Measurements from ENCODE around the gene ZIC1.
A peak's percentile ranks its signal among the peaks of the same experiment; 100 is the strongest.

The ZIC1 gene

DNA sequence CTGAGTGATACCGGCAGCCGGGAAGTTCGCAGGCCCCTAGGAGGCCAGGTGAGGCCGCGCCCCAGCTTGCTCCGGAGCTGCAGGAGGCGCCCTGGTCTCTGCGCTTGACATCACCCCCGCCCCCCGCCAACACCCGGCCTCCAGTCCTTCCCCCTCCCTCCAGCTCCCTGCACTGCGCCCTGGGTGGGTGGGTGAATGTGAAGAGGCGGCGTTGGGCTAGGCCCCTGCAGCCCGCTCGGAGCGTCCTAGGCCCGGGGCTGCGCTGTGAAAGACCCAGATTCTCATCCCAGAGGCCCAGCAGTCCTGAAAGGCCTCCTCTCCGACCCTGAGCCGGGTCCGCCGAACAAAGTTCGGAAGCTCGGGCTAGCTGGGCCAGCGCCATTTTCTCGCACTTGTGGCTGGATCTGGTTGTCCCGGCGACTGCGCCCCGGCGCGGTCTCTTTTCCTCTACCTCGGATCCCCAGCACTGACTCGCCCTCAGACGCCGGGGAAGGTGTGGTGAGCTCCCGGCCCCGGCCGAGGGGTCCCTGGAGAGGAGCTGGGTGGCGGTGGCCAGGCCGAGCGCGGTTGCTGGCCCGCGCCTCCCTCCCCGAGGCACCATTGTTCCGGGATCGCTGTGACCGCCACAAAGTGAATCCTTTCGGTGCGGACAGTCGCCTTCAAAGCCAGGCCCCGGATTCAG lies 15.8 kb upstream of the ZIC1 start:
- peak overlapping the region in 17 of 21 experiments; percentile 25 to 90 (median 78) for H3K27ac ChIP-seq
- H3K4me3 ChIP-seq = peak overlapping the region; percentile 14 to 39 (median 31)

DNA sequence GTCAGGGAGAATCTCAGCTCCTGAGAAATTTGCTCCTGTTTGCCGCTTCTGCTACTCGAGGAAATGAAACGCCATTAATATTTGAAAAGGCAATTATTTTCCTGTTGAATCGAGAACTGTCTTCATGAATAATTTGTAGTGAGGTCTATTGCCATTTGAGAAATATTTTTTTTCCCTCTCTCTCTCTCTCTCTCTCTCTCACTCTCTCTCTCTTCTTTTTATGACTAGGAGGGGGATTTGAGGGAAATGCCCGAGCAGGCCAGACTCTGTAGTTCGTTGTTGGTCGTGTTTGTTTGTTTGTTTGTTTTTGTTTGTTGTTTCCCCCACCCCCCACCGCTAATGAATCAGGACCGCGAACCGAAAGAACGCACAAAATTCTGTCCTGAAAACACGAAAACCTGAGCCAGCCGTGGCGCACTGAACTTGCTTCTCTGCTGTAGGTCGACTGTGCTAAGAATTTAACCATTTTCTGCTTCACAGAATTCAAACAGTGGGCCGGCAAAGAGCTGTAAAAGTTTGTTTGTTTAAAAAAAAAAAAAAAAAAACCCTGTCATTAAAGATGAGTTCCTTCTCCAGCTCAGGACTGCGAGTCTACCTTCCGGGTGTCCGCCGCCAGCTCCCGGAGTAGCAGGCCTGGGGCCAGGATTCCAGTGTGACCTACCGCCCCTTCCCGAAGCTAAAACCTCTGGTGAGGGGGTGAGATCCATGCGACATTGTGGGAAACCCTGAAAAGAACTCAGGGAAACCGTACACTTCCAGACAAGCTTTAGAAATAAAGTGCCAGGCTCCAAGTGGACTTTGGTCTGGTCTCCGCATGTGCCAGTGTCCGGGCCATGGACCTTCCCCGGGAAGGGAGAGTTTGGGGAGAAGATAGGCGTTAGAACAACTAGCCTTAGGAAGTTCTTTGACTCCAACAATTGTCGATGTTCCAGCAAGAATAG lies 15.0 kb upstream of the ZIC1 start:
- H3K4me3 ChIP-seq = peak overlapping the region; percentile 14 to 39 (median 31)
- peak overlapping the region in 16 of 21 experiments; percentile 25 to 90 (median 80) for H3K27ac ChIP-seq

DNA sequence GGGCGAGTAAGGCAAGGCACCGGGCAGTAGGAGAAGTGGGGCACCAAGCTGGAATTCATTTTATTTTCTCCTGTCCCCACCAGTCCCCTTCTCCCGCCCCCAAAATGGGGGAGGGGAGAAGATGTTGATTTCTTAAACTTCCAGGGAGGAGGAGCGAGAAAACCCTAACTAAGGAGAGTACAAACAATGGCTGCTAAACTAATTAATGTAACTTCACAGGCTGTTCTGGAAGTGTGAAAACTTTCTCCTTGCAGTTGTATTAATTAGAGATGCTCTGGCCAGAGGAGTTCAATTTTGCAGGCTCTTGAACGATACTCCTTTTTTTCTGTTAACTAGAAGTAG lies 14.3 kb upstream of the ZIC1 start:
- peak overlapping the region in 2 of 7 experiments; percentile 37 to 39 for H3K4me3 ChIP-seq

DNA sequence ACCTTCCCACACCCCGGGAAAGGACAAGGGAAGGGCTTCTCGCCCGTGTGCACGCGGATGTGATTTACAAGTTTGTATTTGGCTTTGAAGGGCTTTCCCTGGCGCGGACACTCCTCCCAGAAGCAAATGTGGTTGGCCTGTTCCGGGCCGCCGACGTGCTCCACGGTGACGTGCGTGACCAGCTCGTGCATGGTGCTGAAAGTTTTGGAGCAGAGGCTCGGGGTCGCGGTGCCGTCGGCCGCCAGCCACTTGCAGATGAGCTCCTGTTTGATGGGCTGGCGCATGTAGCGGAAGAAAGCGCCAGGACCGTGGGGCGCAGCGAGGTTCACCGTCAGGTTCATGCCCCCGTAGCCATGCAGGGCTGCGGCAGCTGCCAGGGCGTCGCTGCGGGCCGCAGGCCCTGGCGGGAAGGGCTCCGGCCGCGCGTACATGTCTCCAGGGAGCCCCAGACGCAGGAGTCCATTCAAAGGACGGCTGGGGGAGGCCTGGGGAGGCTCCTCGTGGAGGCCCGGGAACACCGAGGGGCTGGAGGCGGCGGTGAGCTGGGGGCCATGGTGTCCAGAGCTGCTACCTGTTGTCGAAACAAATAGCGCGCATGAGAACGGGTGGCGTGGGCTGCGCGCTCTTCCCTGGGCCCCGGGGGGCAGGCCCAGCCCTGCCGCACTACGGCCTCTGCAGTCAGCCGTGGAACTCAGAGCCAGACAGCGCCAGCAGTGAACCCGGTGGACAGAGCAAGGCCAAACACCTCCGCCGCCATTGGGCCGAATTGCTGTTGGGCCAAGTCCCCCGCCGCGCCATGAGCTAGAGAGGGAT lies 13.1 kb upstream of the ZIC1 start:
- no peak overlapping the region for H3K4me3 ChIP-seq
- H3K27ac ChIP-seq = no peak overlapping the region

More for the DNA sequence above, 14.3 kb upstream of the ZIC1 start:
- H3K27ac ChIP-seq = peak overlapping the region in 10 of 21 experiments; percentile 18 to 90 (median 84)

DNA sequence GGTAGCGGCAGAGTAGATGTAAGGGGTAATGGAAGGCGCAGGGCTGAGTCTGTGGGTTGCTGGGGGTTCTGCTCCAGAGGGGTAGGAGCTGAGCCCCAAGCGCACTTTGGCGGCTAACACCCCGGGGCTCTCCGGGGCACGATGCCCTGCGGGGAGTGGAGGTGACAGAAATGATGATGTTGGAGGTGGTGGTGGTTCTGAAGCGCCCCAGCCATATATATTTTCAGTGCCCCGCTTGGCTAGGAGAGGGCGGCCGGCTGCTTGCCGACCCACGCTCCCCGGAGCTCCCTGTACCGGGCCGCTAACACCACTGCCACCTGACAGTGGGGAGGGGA lies 12.5 kb upstream of the ZIC1 start:
- H3K4me3 ChIP-seq = no peak overlapping the region
- no peak overlapping the region for H3K27ac ChIP-seq

DNA sequence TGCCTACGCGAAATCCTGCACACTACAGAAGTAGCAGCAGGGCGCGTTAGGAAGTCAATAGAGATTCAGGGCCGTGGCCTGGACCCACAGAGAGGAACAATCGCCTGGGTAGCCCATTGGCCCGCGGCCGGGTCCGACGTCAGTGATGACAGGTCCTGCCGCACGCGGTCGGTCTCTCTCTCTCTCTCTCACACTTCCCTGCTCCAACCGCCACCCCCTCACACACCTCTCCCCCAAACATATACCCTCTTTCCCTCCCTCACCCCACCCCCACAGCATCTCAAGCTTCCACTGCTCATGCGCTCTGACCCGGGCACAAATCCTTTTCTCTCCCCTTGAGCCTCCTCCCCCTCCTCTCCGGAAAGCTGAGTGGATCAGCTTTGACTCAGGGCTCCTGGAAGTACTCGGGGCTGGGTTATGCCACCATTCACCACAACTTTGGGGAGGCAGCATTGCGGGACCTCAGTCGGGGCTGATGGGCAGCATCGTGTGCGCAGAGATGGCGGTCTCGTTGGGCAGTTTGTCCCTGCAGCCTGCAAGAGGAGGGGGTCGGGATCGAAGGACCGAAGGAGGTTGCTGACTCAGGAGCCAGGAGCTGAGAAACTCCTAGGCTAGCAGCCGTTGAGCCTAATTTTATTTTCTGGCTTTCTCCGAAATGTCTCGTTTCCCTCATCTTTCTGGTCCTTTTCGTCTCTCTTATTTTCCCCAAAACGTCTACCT lies 11.8 kb upstream of the ZIC1 start:
- Histone ChIP-seq H3K4me3 (no peak overlapping the region), H3K27ac (peak overlapping the region in 1 of 21 experiments; percentile 34)

DNA sequence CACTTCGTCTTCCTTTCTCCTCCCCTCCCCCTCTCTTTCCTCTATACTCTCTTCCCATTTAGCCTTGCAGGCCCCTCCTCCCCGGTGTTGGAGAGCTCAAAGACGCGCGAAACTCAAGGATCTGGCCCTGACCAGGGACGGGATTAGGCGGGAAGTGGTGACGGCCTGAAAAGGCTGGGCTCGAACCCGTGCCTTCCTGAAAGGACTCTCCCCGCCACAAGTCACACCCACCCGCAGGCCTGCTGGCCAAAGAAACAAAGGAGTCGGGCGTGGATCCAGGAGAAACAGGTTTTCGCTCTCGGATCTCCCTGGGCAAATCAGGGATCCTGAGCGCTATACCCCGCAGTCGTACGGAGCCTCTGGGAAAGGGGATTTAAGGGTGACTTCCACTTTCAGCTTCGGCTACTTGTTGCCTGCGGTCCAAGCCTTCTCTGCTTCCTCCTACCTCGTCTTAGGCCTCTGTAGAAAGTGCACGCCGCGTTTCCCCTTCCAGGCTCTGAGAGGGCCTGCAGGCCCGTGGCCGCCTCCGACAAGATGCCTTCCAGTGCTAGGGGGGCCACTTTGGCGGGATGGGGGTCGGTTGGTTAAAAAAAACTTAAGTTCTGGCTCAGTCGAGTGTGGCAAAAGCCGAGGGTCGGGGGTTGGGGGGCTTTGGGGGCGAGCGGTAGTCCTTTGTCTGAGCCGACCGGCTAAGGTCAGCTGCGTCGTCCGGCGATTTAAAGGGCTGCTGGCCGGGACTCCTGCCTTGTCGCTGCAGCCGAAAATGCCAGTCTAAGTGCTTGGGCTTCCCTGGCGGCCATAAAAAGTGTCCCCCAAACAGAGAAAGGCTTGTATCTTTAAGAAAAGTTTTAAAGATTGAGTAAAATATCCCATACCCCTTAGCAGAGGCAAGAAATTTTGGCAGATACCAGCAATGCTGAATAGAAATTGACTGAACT lies 11.0 kb upstream of the ZIC1 start:
- Histone ChIP-seq H3K4me3 (no peak overlapping the region), H3K27ac (peak overlapping the region in 2 of 21 experiments; percentile 6 to 34)

DNA sequence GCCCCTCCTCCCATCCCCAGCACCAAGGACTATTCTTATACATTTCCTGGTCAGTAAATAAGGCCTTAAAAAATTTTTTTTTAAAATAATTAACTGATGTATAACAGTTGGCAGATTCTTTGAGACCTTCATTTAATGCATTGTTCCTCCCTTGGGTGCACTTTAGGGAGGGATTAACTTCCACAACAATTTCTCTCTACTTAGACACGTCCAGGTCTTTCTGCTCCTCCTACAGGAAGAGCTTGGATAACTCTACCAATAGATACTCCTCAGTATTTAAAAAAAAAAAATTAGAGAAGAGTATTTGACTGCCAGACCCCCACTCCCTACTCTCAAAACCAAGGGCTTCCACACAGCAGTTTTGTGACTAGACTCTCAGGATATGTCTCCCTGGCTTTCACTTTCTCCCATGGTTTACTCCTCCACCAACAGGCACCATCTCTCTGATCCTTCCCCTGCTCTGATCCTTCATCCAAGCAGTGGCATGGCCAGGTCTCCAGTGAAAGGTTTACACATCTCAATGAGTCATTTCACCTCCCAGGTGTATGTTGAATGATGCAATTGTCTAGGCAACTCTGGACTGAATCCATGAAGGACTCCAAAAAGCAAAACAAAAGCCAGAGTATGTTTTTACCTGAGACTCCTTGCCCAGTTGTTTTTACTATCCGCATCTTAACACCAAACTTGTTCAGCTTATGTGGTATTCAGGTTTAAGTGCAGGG lies 10.2 kb upstream of the ZIC1 start:
- Histone ChIP-seq H3K27ac (no peak overlapping the region), H3K4me3 (no peak overlapping the region)

DNA sequence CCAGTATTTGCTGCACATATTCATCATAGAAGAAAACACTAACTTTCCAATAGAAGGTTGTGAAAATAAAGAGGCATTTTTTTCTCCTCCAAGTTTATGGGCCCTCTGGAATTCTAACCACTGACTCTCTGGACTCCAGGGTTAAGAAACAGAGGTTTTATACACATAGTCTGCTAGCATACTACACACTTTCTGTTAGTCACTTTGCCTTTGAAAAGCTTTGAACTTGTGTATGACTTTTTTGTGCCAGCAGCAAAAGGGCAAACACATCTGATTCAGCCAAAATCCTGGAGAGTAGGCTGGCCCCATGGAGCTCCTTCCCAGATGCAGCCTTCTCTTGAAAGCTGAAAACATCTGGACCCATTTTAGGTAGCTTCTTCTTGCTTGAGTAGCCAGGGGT lies 9.1 kb upstream of the ZIC1 start:
- Histone ChIP-seq H3K27ac (no peak overlapping the region), H3K4me3 (no peak overlapping the region)

DNA sequence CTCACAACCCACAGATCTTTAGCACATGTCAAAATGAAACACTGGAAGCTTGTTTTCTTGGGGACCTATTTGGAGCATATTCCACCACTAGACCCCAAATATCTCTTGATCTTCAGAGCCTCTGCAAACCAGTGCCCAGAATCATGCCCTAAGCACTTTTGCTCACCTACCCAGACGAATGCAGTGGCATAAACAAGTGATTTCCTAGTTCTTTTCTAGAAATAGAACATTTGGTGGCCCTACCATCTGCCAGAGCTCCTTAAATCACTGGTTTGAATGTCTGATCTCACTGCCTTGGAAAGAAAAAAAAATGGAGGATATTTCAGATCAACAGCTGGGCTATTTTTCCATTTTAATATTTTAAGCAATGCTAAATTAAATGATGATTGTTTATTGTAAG lies 8.2 kb upstream of the ZIC1 start:
- Histone ChIP-seq H3K27ac (no peak overlapping the region), H3K4me3 (no peak overlapping the region)

DNA sequence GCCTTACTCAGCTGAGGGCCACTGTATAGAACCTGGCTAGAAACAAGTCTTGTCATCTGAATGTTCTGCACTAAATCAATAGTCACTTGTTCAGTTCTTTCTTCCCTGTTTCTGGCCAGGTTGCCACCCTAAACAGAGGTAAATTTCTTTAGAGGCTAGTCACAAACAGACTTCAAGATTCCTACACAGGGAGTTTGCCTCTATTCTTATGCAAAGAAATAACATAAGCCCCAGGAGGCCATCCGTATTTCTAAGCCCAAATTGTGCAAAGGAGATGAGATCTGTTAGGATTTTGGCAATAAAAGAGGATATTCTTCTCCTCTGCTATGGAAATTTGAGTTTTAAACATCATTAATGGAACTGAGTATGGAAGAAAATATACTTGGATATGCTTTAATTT lies 7.7 kb upstream of the ZIC1 start:
- H3K4me3 ChIP-seq = no peak overlapping the region
- H3K27ac ChIP-seq = no peak overlapping the region

DNA sequence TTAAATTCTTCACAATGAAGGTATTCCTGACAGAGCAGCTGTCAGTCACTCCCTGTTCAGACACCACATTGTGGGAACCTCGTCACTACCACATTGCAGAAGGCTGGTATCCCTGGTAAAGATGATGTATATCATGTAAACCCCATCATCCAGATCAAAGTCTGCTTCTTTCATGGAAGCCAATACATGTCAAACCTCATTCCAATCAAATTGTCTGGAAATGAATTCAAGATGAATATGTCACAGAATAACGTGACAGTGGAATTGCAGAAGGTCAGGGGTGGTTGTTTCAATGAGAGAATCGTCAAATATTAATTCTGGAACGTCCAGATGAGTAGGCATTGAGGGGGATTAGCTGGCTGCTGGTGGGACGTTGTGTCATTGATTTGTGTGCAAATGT lies 7.0 kb upstream of the ZIC1 start:
- H3K27ac ChIP-seq = no peak overlapping the region
- H3K4me3 ChIP-seq = no peak overlapping the region

DNA sequence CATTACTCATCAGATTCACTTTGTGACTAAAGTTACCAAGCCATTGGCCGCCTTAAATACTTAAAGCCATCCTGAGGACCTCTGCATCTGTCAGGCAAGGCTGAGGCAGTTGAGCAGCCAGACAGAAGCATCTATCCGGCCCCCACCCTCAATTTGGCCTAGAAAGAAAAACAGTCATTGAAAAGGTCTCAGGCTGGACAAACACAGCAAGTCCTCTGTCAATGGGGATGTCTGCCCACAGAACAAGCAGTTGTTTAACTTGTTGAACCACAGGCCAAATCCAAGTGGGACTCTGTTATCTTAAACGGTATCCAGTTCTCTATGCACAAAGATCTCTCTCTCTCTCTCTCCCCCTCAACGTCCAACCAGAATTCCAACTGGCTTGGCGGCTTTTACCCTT lies 5.7 kb upstream of the ZIC1 start:
- Histone ChIP-seq H3K4me3 (no peak overlapping the region), H3K27ac (no peak overlapping the region)

DNA sequence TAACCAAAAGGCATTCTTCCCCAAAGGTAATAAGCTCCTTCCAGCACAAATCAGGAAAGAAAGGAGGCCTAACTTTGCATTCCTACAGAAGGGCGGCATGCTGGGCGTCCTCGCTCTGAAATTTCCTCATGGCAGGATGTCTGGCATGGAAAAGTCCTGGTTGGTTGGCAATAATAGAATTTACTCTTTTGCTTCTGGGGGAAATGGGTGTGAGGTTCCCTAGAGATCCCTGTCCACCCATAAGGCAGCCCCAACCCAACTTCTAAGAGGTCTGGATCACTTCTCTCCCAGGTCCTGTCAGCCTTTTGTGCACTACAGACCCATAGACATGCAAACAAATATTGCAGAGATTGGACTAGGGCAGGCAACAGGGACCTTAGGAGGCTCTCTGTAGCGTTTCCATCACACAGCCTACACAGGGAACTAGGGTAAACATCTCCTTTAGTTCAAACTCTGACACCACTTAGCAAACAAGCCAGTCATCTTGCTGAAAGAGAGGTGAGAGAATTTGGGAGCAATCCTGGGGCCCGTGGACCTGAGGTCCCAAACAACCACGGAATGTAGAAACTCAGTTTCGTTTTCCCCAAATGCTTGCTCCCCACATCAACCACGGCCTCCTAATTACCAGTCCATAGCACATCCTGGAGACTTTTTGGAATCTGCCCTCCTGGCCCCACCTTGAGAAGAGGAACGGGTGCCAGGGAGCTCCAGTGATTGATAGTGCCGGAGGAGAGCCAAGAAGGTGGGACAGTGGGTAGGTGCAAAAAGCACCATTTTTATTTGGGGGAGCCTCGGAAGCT lies 5.0 kb upstream of the ZIC1 start:
- H3K27ac ChIP-seq = no peak overlapping the region
- H3K4me3 ChIP-seq = no peak overlapping the region

DNA sequence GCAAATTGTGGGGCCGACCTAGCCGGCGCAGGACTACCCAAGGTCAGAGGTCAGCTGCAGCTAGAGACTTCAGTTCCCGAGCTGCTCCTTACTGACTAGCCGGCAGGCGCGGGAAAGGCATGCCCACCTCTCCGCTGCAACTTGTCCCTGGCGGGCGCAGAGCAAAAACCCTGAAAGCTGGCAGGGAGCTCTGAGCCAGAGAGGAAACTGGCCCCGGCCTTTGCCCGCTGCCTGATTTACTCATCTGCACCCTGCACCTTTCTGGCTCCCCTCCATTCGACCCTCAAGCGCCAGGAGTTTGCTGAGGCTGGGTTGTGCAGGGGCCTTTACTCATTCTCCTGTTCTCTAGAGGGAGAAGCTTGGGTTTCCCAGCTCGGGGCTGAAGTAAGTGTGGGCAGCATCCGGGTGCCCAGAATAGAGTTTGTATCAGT lies 4.3 kb upstream of the ZIC1 start:
- Histone ChIP-seq H3K27ac (no peak overlapping the region), H3K4me3 (no peak overlapping the region)

DNA sequence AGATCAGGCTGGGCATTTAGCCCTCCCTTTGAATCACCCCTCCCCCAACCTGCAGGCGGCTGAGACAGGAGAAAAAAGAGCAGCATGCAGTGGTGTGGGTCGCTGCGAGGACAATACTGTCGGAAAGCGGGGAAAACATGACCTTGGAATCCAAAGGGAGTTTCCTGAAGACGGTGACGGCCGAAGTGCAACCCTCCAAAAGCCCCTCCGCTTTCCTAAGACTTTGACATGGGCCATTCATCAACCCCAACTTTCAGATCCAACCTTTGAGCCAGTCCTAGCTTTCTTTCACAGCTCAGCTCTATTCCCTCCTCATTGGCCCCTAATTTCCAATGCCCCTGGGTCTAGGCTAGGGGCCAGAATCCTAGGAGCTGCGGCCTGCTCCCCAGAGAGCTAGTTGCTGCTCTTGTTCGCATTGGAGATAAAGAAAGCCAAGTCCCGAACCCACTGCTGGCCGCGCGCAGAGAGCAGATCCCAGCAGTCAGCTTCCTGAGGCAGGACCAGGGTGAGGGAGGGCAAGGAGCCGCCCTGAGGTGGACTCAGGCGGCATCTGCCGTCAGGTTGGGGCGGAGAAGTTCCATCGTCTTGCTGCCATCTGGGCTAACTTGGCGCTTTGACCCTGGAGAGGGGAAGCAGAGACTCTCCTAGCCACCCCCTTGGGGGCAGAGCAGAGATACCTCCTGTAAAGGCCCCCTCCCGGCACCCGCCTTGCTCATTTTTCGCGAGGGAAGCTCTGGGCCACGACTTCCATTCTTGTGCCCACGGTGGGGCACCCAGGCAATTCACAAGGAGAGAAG lies 3.7 kb upstream of the ZIC1 start:
- Histone ChIP-seq H3K4me3 (no peak overlapping the region), H3K27ac (peak overlapping the region in 1 of 21 experiments; percentile 25)
